SK-N-SH (cell line): Measurements from ENCODE around the gene VPS8. TPM values are rescaled to one million over a fixed set of nuclear protein-coding genes. Genes with fewer than 3 reads are reported as not detected.
"Not testable (repeated sequence)": the region's sequence is repeated elsewhere in the genome, so short reads cannot be mapped to it uniquely, and the experiment has no call there.

Source experiments
- CTCF ChIA-PET: fragments of 300-600, 350-600 bp; formaldehyde crosslinking; extraction: SDS; loops from one replicate; lab custom pipeline; 2021; lab: Yijun Ruan, JAX
- POLR2A ChIA-PET: fragments of 350-600 bp; sonication (Branson Sonifier 250); formaldehyde crosslinking; extraction: SDS; loops from one replicate; lab custom pipeline; 2020; ENCODE audit warnings: antibody characterized with exemption, inconsistent platforms; lab: Yijun Ruan, JAX
- DNase-seq: peaks from one replicate; pipeline ENCODE4 v3.0.0; 2012
- H2AFZ ChIP-seq: fragments of 200-600 bp; sonication (generic); 2 replicates; pipeline ENCODE4 v1.8.1; 2016; ENCODE audit warnings: antibody characterized with exemption, mild to moderate bottlenecking, low read depth
- H3F3A ChIP-seq: fragments of 200-600 bp; sonication (generic); replicated peaks from 2 replicates; pipeline ENCODE3; 2016; ENCODE audit warnings: antibody characterized with exemption, mild to moderate bottlenecking; ENCODE audit not compliant: insufficient read depth
- H3K27ac ChIP-seq, 2 experiments: fragments of 200-500 bp in 1 of 2; fragments of 200-600 bp in 1 of 2; sonication (Bioruptor generic) in 1 of 2; sonication (generic), shearing (Covaris generic) in 1 of 2; 2 replicates each; pipeline versions ENCODE4 v1.5.1 to v1.6.1; 2014 to 2016; ENCODE audit warnings: low read depth in 2 of 2, inconsistent platforms in 1 of 2, low read length in 1 of 2, mild to moderate bottlenecking in 1 of 2, mixed read lengths in 1 of 2
- H3K27me3 ChIP-seq: fragments of 200-600 bp; sonication (generic), shearing (Covaris generic); 2 replicates; pipeline ENCODE4 v1.6.1; 2016; ENCODE audit warnings: mixed run types; ENCODE audit not compliant: insufficient read depth
- H3K36me3 ChIP-seq, 2 experiments: fragments of 200-500 bp in 1 of 2; fragments of 200-600 bp in 1 of 2; sonication (Bioruptor generic) in 1 of 2; sonication (generic) in 1 of 2; replicated peaks in 1 of 2; 2 replicates each; pipeline versions ENCODE3 to v1.5.1; 2014 to 2016; ENCODE audit warnings: low read length in 1 of 2, mild to moderate bottlenecking in 1 of 2; ENCODE audit not compliant: insufficient read depth in 2 of 2, control insufficient read depth in 1 of 2
- H3K4me1 ChIP-seq, 2 experiments: fragments of 200-500 bp in 1 of 2; fragments of 200-600 bp in 1 of 2; sonication (Bioruptor generic) in 1 of 2; sonication (generic), shearing (Covaris generic) in 1 of 2; 2 replicates each; pipeline versions ENCODE4 v1.5.1 to v1.6.1; 2014 to 2016; ENCODE audit warnings: low read depth in 1 of 2, low read length in 1 of 2, mixed run types in 1 of 2; ENCODE audit not compliant: insufficient read depth in 2 of 2, control insufficient read depth in 1 of 2
- H3K4me2 ChIP-seq: fragments of 200-600 bp; sonication (generic), shearing (Covaris generic); 2 replicates; pipeline ENCODE4 v1.6.1; 2017; ENCODE audit warnings: mixed run types
- H3K4me3 ChIP-seq, 2 experiments: fragments of 200-500 bp in 1 of 2; fragments of 200-600 bp in 1 of 2; sonication (Bioruptor generic) in 1 of 2; sonication (generic), shearing (Covaris generic) in 1 of 2; 2 replicates each; pipeline versions ENCODE4 v1.5.1 to v1.8.1; 2014 to 2016; ENCODE audit warnings: low read depth in 2 of 2, inconsistent platforms in 1 of 2, low read length in 1 of 2, mild to moderate bottlenecking in 1 of 2, mixed read lengths in 1 of 2, moderate library complexity in 1 of 2
- H3K79me2 ChIP-seq: fragments of 200-600 bp; sonication (generic); 2 replicates; pipeline ENCODE4 v1.8.1; 2017; ENCODE audit warnings: mild to moderate bottlenecking; ENCODE audit not compliant: insufficient read depth
- H3K9ac ChIP-seq: fragments of 200-600 bp; sonication (generic); 2 replicates; pipeline ENCODE4 v1.6.1; 2017; ENCODE audit warnings: mixed run types
- H3K9me2 ChIP-seq: fragments of 200-600 bp; sonication (generic); 2 replicates; pipeline ENCODE4 v1.6.1; 2017; ENCODE audit warnings: mixed run types
- H3K9me3 ChIP-seq: fragments of 200-600 bp; sonication (generic); 2 replicates; pipeline ENCODE4 v1.6.1; 2017; ENCODE audit warnings: mixed run types, mild to moderate bottlenecking, moderate library complexity
- H4K20me1 ChIP-seq: fragments of 200-600 bp; sonication (generic); 2 replicates; pipeline ENCODE4 v1.6.1; 2017; ENCODE audit warnings: mild to moderate bottlenecking, mixed run types; ENCODE audit not compliant: insufficient read depth
- CHD2 ChIP-seq: fragments of 150-350 bp; IDR thresholded peaks from 2 replicates; pipeline ENCODE4 v1.6.1; 2018; ENCODE audit warnings: low read length; ENCODE audit not compliant: partially characterized antibody
- JUND ChIP-seq: IDR thresholded peaks from 2 replicates; pipeline ENCODE4 v1.4.0; 2012
- NRF1 ChIP-seq: IDR thresholded peaks from 2 replicates; pipeline ENCODE4 v1.6.1; 2012; ENCODE audit warnings: low read depth, mild to moderate bottlenecking, low read length
- POLR2AphosphoS5 ChIP-seq: IDR thresholded peaks from 2 replicates; pipeline ENCODE4 v1.6.1; 2012; ENCODE audit warnings: low read depth, low read length
- RAD21 ChIP-seq: IDR thresholded peaks from 2 replicates; pipeline ENCODE4 v1.6.1; 2012; ENCODE audit warnings: mild to moderate bottlenecking, low read length
- RFX5 ChIP-seq: IDR thresholded peaks from 2 replicates; pipeline ENCODE4 v1.6.1; 2012; ENCODE audit warnings: mild to moderate bottlenecking, improper control_type of control experiment, low read length
- RXRA ChIP-seq: IDR thresholded peaks from 2 replicates; pipeline ENCODE4 v1.4.0; 2012; ENCODE audit warnings: low read depth, mild to moderate bottlenecking, borderline replicate concordance
- TEAD4 ChIP-seq: IDR thresholded peaks from 2 replicates; pipeline ENCODE4 v1.4.0; 2012; ENCODE audit warnings: mild to moderate bottlenecking, borderline replicate concordance; ENCODE audit not compliant: insufficient read depth
- WGBS: methylation state at CpG from one replicate; pipeline ENCODE4 v1.1.6; 2017; ENCODE audit warnings: low lambda C conversion rate; 5-methylcytosine and 5-hydroxymethylcytosine counted together
- polyA plus RNA-seq, 3 experiments: library from polyadenylated mRNA; depleted of rRNA; stranded (reverse); fragments of >200 nt; gene quantifications; 2 replicates each; pipeline ENCODE4 v1.2.3, GENCODE V29; 2012
- TF ChIP-seq, protein P1 (sequence below): IDR thresholded peaks from 2 replicates; pipeline ENCODE4 v1.6.1; 2012; ENCODE audit warnings: mild to moderate bottlenecking, low read depth, low read length, moderate library complexity
- TF ChIP-seq, protein P2 (sequence below): IDR thresholded peaks from 2 replicates; pipeline ENCODE4 v1.4.0; 2012; ENCODE audit warnings: low read depth, borderline replicate concordance
- TF ChIP-seq, protein P3 (sequence below): fragments of 150-350 bp; IDR thresholded peaks from 2 replicates; pipeline ENCODE4 v1.6.1; 2016; ENCODE audit warnings: mild to moderate bottlenecking, low read depth, low read length
- TF ChIP-seq, protein P4 (sequence below): IDR thresholded peaks from 2 replicates; pipeline ENCODE4 v1.4.0; 2012; ENCODE audit warnings: low read depth

VPS8 gene
- polyA plus RNA-seq, 1 of the 3 experiments (the other 2 are of a cell fraction), result 12.8 TPM

DNA sequence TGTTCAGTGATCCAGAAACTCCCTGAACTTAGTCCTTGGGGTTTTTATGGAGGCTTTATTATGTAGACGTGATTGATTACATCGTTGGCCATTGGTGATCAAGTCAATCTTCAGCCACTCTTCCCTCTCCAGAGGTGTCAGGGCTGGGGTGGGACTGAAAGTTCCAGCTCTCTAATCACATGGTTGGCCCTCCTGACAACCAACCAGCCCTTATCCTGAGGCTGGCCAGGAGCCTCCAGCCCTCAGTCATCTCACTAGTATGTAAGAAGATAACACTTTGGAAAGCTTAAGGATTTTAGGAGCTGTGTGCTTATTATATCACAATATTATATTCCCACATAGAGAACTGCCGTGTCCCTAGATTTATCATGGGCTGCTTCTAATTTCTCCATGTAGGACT lies 142.3 kb downstream of the VPS8 start:
- Histone ChIP-seq H3K9me2 (no peaks in the 10 kb centered on the region), H3K27me3 (no peaks in the 10 kb centered on the region), H3K9ac (no peak overlapping the region), H3K79me2 (no peaks in the 10 kb centered on the region), H3K4me1 (peaks cover 0 to 16% of the 10 kb centered on the region in 2 experiments; a peak in 2 of 4 replicates), H3F3A (no peaks in the 10 kb centered on the region), H3K4me3 (no peak overlapping the region), H3K27ac (no peak overlapping the region), H2AFZ (no peak overlapping the region), H4K20me1 (no peaks in the 10 kb centered on the region), H3K4me2 (no peak overlapping the region), H3K36me3 (peaks cover 15 to 24% of the 10 kb centered on the region in 2 experiments), H3K9me3 (no peaks in the 10 kb centered on the region)
- ChIA-PET CTCF (no interaction called here), POLR2A (no interaction called here)
- TF ChIP-seq, protein P1, sequence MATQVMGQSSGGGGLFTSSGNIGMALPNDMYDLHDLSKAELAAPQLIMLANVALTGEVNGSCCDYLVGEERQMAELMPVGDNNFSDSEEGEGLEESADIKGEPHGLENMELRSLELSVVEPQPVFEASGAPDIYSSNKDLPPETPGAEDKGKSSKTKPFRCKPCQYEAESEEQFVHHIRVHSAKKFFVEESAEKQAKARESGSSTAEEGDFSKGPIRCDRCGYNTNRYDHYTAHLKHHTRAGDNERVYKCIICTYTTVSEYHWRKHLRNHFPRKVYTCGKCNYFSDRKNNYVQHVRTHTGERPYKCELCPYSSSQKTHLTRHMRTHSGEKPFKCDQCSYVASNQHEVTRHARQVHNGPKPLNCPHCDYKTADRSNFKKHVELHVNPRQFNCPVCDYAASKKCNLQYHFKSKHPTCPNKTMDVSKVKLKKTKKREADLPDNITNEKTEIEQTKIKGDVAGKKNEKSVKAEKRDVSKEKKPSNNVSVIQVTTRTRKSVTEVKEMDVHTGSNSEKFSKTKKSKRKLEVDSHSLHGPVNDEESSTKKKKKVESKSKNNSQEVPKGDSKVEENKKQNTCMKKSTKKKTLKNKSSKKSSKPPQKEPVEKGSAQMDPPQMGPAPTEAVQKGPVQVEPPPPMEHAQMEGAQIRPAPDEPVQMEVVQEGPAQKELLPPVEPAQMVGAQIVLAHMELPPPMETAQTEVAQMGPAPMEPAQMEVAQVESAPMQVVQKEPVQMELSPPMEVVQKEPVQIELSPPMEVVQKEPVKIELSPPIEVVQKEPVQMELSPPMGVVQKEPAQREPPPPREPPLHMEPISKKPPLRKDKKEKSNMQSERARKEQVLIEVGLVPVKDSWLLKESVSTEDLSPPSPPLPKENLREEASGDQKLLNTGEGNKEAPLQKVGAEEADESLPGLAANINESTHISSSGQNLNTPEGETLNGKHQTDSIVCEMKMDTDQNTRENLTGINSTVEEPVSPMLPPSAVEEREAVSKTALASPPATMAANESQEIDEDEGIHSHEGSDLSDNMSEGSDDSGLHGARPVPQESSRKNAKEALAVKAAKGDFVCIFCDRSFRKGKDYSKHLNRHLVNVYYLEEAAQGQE, result no peak
- TF ChIP-seq CHD2 (no peak), RXRA (no peak), NRF1 (no peak), POLR2AphosphoS5 (no peak), JUND (no peak), RFX5 (no peak), TEAD4 (no peak), RAD21 (no peak)
- TF ChIP-seq, protein P2, sequence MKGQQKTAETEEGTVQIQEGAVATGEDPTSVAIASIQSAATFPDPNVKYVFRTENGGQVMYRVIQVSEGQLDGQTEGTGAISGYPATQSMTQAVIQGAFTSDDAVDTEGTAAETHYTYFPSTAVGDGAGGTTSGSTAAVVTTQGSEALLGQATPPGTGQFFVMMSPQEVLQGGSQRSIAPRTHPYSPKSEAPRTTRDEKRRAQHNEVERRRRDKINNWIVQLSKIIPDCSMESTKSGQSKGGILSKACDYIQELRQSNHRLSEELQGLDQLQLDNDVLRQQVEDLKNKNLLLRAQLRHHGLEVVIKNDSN, result no peak
- TF ChIP-seq, protein P3, sequence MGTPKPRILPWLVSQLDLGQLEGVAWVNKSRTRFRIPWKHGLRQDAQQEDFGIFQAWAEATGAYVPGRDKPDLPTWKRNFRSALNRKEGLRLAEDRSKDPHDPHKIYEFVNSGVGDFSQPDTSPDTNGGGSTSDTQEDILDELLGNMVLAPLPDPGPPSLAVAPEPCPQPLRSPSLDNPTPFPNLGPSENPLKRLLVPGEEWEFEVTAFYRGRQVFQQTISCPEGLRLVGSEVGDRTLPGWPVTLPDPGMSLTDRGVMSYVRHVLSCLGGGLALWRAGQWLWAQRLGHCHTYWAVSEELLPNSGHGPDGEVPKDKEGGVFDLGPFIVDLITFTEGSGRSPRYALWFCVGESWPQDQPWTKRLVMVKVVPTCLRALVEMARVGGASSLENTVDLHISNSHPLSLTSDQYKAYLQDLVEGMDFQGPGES, result no peak
- TF ChIP-seq, protein P4, sequence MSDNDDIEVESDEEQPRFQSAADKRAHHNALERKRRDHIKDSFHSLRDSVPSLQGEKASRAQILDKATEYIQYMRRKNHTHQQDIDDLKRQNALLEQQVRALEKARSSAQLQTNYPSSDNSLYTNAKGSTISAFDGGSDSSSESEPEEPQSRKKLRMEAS, result no peak
- DNase-seq, result no peak
- WGBS, result 88% methylated on average over 3 of the region's 3 CpGs

DNA sequence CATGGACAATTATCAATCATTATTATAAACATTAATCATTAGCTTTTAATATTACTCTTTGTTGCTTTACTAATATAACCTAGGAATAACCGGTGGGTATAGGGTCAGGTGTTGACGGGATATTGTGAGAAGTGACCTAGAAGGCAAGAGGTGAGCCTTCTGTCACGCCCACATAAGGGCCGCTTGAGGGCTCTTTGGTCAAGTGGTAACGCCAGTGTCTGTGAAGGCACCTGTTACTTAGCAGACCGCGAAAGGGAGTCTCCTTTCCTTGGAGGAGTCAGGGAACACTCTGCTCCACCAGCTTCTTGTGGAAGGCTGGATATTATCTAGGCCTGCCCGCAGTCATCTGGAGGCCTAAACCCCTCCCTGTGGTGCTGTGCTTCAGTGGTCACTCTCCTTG lies 142.9 kb downstream of the VPS8 start:
- H3K27ac ChIP-seq, H4K20me1 ChIP-seq, H2AFZ ChIP-seq, DNase-seq, H3K4me3 ChIP-seq, H3K4me2 ChIP-seq, H3K27me3 ChIP-seq, CTCF ChIA-PET, H3K9me2 ChIP-seq, H3F3A ChIP-seq, POLR2A ChIA-PET, H3K9ac ChIP-seq, H3K79me2 ChIP-seq, H3K9me3 ChIP-seq: not testable (repeated sequence)
- peaks cover 0 to 16% of the 10 kb centered on the region in 2 experiments; a peak in 2 of 4 replicates for H3K4me1 ChIP-seq
- WGBS, result 98% methylated on average over 7 of the region's 8 CpGs
- H3K36me3 ChIP-seq, result peaks cover 15 to 27% of the 10 kb centered on the region in 2 experiments
